Tibial nerve (tissue), 4 donors: ENCODE data around the gene COL6A3.

Source experiments
- CTCF ChIP-seq, 5 experiments: fragments of 200-600 bp in 3 of 5; fragments of 450-650 bp in 2 of 5; sonication (generic) in 3 of 5; IDR thresholded peaks; one replicate each; pipeline ENCODE4 v1.5.1; 2016 to 2019; ENCODE audit warnings: antibody characterized with exemption in 5 of 5, mild to moderate bottlenecking in 3 of 5, moderate library complexity in 2 of 5
- EP300 ChIP-seq, 2 donors: sonication (generic); formaldehyde crosslinking; IDR thresholded peaks; one replicate each; pipeline ENCODE4 v1.6.1; 2017; ENCODE audit warnings: antibody characterized with exemption in 2 of 2, mild to moderate bottlenecking in 1 of 2
- POLR2A ChIP-seq, 2 donors: fragments of 450-650 bp; IDR thresholded peaks; one replicate each; pipeline ENCODE4 v1.6.1; 2017; ENCODE audit warnings: antibody characterized with exemption in 2 of 2, mild to moderate bottlenecking in 2 of 2, moderate library complexity in 2 of 2

DNA sequence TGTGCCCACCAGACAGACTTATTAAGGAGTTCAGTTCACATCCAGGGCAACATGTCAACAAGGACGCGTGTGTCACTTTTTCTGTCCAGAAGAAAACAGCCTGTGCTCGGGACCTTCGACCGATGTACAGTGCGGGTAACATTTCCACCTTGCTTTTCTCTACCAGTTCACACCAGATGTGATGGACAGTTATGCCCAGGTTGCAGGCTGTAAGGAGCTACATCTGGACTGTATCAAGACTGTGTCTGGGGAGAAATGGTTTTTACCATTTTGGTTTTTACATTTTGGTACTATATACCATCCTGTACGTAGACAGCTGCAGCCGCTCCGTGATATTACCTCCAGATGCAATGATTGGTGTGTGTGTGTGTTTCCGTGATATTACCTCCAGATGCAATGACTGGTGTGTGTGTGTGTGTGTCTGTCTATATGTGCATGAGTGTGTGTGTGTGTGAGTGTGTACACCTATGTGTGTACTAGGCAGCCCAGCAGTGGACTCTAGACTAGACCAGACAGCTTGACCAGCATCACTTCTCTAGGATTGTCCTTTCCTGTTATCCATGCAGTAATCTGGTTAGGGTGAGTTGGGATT, 118.0 kb downstream of the COL6A3 start:
- TF ChIP-seq CTCF (IDR thresholded peaks at IDR 0.05): no peak
- no peak for TF ChIP-seq POLR2A (IDR thresholded peaks at IDR 0.05)
- no peak for TF ChIP-seq EP300 (IDR thresholded peaks at IDR 0.05)
